Right lobe of liver (tissue), 6 donors: ENCODE results near the gene ALDH8A1. TPM values are rescaled to one million over a fixed set of nuclear protein-coding genes. Genes with fewer than 3 reads are reported as not detected.

Experiments
- ATAC-seq, 4 donors: fragments of 200-7000 bp; cut with Tn5 transposase; one replicate each; pipeline ENCODE4 v1.9.1; 2020; ENCODE audit warnings: mild to moderate bottlenecking in 4 of 4, moderate library complexity in 4 of 4
- DNase-seq, 3 donors: peaks; one replicate each; pipeline ENCODE4 v3.0.0-alpha.2; 2020
- H3K27ac ChIP-seq, 3 donors: fragments of 200-600 bp; one replicate each; pipeline ENCODE4 v1.8.0; 2022
- H3K27me3 ChIP-seq, 2 donors: fragments of 200-600 bp; one replicate each; pipeline ENCODE4 v1.8.0; 2022
- H3K36me3 ChIP-seq, 4 donors: fragments of 200-600 bp; sonication (generic) in 1 of 4; one replicate each; pipeline versions ENCODE4 v1.5.1 to v1.8.0; 2017 to 2022; ENCODE audit warnings: control low read depth in 1 of 4
- H3K4me1 ChIP-seq, 4 donors: fragments of 200-600 bp; sonication (generic) in 1 of 4; one replicate each; pipeline versions ENCODE4 v1.5.1 to v1.8.0; 2017 to 2022; ENCODE audit warnings: control low read depth in 1 of 4
- H3K4me3 ChIP-seq, 3 donors: fragments of 200-600 bp; one replicate each; pipeline ENCODE4 v1.8.0; 2022
- H3K9me3 ChIP-seq, 4 donors: fragments of 200-600 bp; sonication (generic) in 1 of 4; one replicate each; pipeline versions ENCODE4 v1.5.1 to v1.8.0; 2017 to 2022; ENCODE audit warnings: control low read depth in 1 of 4
- POLR2A ChIP-seq: fragments of 450-650 bp; IDR thresholded peaks from one replicate; pipeline ENCODE4 v1.6.1; 2017; ENCODE audit warnings: antibody characterized with exemption, mild to moderate bottlenecking
- WGBS: methylation state at CpG from one replicate; pipeline ENCODE4 v1.1.6; 2018; ENCODE audit warnings: low coverage, low lambda C conversion rate; ENCODE audit not compliant: insufficient coverage; ENCODE audit errors: missing lambda C conversion rate; 5-methylcytosine and 5-hydroxymethylcytosine counted together
- intact Hi-C, 2 donors: fragments of 100-400 bp; cut with DNase I; formaldehyde crosslinking; loops; one replicate each; pipeline versions ENCODE4 v1.11.2 to v1.14.1; 2022
- total RNA-seq, 6 experiments: library from RNA; depleted of rRNA in 2 of 6; stranded (reverse); fragments of >200 nt in 2 of 6; fragmentation: NEBNext Ultra II Directional in 3 of 6; extraction: Animal tissue kit (Norgen Biotek cat#: 25700) in 3 of 6; gene quantifications; one replicate each; pipeline versions ENCODE4 v1.1.0 to v1.2.4, GENCODE V29; 2016 to 2023
- TF ChIP-seq, protein P1 (sequence below), 4 donors: fragments of 200-600 bp in 3 of 4; fragments of 450-650 bp in 1 of 4; IDR thresholded peaks; one replicate each; pipeline versions ENCODE4 v1.5.1 to v1.8.0; 2016 to 2022; ENCODE audit warnings: antibody characterized with exemption in 4 of 4, mild to moderate bottlenecking in 2 of 4
- donor health status: DM: no; HTN: yes; CAD: no.
- donor health status: DM: no; HTN: no; CAD: no.
- donor health status: DM: no; HTN: no; CAD: no.
- donor health status: DM: no; HTN: yes; CAD: no.
- donor health status: DM: no; HTN: yes; CAD: no.

The ALDH8A1 gene
- total RNA-seq, 6 experiments from 2014 or later: 91.4 to 175 (median 166) TPM

DNA sequence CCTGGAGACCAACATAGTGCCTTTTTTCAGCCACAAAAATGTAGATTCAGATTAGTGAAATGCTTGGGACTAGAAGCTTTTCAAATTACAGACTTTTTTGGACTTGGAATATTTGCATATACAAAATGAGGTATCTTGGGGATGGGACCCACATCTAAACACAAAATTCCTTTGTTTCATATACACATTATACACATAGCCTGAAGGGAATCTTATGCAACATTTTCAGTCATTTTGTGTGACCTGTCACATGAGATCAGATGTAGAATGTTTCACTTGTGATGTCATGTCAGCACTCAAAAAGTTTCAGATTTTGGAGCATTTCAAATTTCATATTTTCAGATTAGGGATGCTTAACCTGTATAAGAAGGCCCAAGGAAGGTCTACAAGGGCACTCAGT lies 44.5 kb upstream of the ALDH8A1 start:
- ATAC-seq (no peak), DNase-seq (no peak)
- H3K27ac ChIP-seq: no peak overlapping the region
- no peak overlapping the region for H3K4me3 ChIP-seq
- intact Hi-C loops: no loop called here
- no peaks in the 10 kb centered on the region for H3K9me3 ChIP-seq
- H3K4me1 ChIP-seq: no peaks in the 10 kb centered on the region
- peaks cover 0 to 32% (median 2%) of the 10 kb centered on the region in 4 donors for H3K36me3 ChIP-seq
- H3K27me3 ChIP-seq: no peaks in the 10 kb centered on the region
- no peak for TF ChIP-seq POLR2A
- TF ChIP-seq, protein P1, sequence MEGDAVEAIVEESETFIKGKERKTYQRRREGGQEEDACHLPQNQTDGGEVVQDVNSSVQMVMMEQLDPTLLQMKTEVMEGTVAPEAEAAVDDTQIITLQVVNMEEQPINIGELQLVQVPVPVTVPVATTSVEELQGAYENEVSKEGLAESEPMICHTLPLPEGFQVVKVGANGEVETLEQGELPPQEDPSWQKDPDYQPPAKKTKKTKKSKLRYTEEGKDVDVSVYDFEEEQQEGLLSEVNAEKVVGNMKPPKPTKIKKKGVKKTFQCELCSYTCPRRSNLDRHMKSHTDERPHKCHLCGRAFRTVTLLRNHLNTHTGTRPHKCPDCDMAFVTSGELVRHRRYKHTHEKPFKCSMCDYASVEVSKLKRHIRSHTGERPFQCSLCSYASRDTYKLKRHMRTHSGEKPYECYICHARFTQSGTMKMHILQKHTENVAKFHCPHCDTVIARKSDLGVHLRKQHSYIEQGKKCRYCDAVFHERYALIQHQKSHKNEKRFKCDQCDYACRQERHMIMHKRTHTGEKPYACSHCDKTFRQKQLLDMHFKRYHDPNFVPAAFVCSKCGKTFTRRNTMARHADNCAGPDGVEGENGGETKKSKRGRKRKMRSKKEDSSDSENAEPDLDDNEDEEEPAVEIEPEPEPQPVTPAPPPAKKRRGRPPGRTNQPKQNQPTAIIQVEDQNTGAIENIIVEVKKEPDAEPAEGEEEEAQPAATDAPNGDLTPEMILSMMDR (IDR thresholded peaks at IDR 0.05): no peak

DNA sequence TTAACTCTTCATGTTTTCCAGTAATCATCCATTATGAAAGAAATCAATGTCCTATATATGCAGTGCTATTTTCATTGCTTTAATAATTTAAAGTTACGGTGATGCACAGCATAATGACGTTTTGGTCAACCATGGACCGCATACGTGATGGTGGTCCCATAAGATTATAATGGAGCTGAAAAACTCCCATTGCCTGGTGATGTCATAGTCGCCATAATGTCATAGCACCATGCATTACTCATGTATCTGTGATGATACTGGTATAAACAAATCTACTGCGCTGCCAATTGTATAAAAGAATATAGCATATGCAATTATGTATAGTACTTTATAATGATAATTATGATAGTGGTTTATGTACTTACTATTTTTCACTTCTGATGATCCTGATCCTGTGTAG lies 42.3 kb upstream of the ALDH8A1 start:
- no peaks in the 10 kb centered on the region for H3K9me3 ChIP-seq
- DNase-seq (no peak), ATAC-seq (no peak)
- H3K36me3 ChIP-seq: peaks cover 0 to 31% (median 2%) of the 10 kb centered on the region in 4 donors
- H3K27me3 ChIP-seq: no peaks in the 10 kb centered on the region
- intact Hi-C loops: no loop called here
- H3K27ac ChIP-seq: no peak overlapping the region
- no peak overlapping the region for H3K4me3 ChIP-seq
- WGBS: 92% methylated on average over 6 of the region's 6 CpGs
- no peaks in the 10 kb centered on the region for H3K4me1 ChIP-seq
- TF ChIP-seq, protein P1 (IDR thresholded peaks at IDR 0.05): no peak
- no peak for TF ChIP-seq POLR2A

DNA sequence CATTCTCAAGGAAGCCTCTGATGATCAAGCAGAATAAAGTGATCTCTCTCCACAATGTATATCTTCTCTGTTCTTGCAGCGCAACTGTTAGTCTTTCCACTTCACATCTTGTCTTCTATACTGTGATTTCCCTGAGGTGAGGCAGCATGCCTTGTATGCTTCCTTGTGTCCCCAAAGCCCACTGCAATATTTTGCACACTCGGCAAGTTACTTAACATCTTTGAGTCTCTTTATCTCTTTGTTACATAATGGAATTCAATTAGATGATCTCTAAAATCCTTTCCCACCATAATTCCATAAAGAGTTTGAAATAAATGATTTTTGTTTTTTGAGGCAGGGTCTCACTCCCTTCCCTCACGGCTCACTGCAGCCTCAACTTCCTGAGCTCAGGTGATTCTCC lies 40.4 kb upstream of the ALDH8A1 start:
- Histone ChIP-seq H3K27ac (no peak overlapping the region), H3K4me3 (no peak overlapping the region), H3K27me3 (no peaks in the 10 kb centered on the region), H3K36me3 (peaks cover 0 to 26% (median 0%) of the 10 kb centered on the region in 4 donors), H3K9me3 (no peaks in the 10 kb centered on the region), H3K4me1 (no peaks in the 10 kb centered on the region)
- ATAC-seq (no peak), DNase-seq (no peak)
- WGBS: 88% methylated on average over 3 of the region's 3 CpGs
- no peak for TF ChIP-seq POLR2A
- TF ChIP-seq, protein P1 (IDR thresholded peaks at IDR 0.05): no peak
- intact Hi-C loops: no loop called here

DNA sequence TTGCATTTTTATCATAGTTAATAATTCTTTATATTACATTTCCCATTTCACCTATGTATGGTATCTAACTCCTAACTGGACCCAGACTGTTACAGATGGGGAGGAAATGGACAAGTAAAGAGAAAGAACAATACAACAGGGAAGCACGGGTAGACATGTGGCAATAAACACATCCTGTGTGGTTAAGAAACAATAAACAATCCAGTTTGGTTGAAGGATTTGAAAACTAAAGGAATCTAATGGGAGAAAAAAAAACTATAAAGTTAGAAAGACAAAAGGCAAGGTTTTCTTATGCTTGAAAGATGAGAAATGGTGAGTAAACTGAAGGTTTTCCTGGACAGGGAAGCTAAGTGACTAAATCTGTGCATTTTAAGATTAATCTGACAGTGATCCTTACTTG lies 34.9 kb upstream of the ALDH8A1 start:
- Histone ChIP-seq H3K27me3 (no peaks in the 10 kb centered on the region), H3K36me3 (peaks cover 0 to 6% (median 2%) of the 10 kb centered on the region in 4 donors), H3K9me3 (no peaks in the 10 kb centered on the region), H3K4me1 (peaks cover 0 to 9% (median 0%) of the 10 kb centered on the region in 4 donors), H3K27ac (no peak overlapping the region), H3K4me3 (no peak overlapping the region)
- DNase-seq (no peak), ATAC-seq (peak in 1 of 4 donors; percentile 34)
- TF ChIP-seq POLR2A: no peak
- TF ChIP-seq, protein P1 (IDR thresholded peaks at IDR 0.05): no peak
- WGBS: 14% methylated on average over 1 of the region's 1 CpG
- intact Hi-C loops: no loop called here

DNA sequence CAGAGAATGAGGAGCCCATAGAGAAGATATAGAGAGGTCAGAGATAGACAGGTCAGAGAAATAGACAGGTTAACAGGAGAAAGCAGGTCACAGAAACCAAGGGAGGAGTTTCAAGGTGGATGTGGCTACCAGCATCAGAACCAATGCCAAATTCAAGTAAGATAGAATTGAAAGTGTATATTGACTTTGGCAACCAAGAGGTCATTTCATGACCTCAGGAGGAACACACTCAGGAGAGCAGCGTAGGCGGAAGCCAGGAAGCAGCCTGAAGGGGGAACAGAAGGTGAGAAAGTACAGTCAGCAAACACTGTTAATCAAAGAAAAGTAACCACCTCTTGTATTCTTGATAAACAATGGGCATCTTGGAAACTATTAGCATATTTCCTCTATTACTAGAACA lies 33.9 kb upstream of the ALDH8A1 start:
- DNase-seq: peak; percentile 45 to 62 (median 55)
- TF ChIP-seq, protein P1 (IDR thresholded peaks at IDR 0.05): no peak
- no peak for TF ChIP-seq POLR2A
- intact Hi-C loops: no loop called here
- Histone ChIP-seq H3K36me3 (peaks cover 0 to 6% (median 3%) of the 10 kb centered on the region in 4 donors), H3K27me3 (no peaks in the 10 kb centered on the region), H3K9me3 (no peaks in the 10 kb centered on the region), H3K27ac (no peak overlapping the region), H3K4me3 (no peak overlapping the region), H3K4me1 (peaks cover 0 to 9% (median 0%) of the 10 kb centered on the region in 4 donors)
- ATAC-seq: peak; percentile 96 to 99 (median 97)
- WGBS: 56% methylated on average over 2 of the region's 2 CpGs
